WTC11 (cell line): ENCODE measurements around the gene CUTA. TPM values are rescaled to one million over a fixed set of nuclear protein-coding genes. Genes with fewer than 3 reads are reported as not detected.

ENCODE experiments used
- ATF1 ChIP-seq: sonication (generic); formaldehyde crosslinking; IDR thresholded peaks from 2 replicates; pipeline ENCODE4 v1.8.1; 2023; ENCODE audit warnings: mild to moderate bottlenecking, moderate library complexity, missing genetic modification reagents
- E2F5 ChIP-seq: sonication (generic); formaldehyde crosslinking; IDR thresholded peaks from 2 replicates; pipeline ENCODE4 v1.8.1; 2022; ENCODE audit warnings: mild to moderate bottlenecking, moderate library complexity, missing genetic modification reagents
- ELF4 ChIP-seq: sonication (generic); formaldehyde crosslinking; IDR thresholded peaks from 2 replicates; pipeline ENCODE4 v1.8.1; 2022; ENCODE audit warnings: low read depth, mild to moderate bottlenecking, moderate library complexity, missing genetic modification reagents
- EMX1 ChIP-seq: fragments of 250-450 bp; sonication (Bioruptor Pico); IDR thresholded peaks from 2 replicates; pipeline ENCODE4 v1.8.0; 2021; ENCODE audit warnings: mild to moderate bottlenecking
- ESRRA ChIP-seq: sonication (generic); formaldehyde crosslinking; IDR thresholded peaks from 2 replicates; pipeline ENCODE4 v1.8.1; 2022; ENCODE audit warnings: mild to moderate bottlenecking, missing genetic modification reagents, borderline replicate concordance
- ETV6 ChIP-seq: sonication (generic); formaldehyde crosslinking; IDR thresholded peaks from 2 replicates; pipeline ENCODE4 v1.8.1; 2022; ENCODE audit warnings: mild to moderate bottlenecking, missing genetic modification reagents
- HMGA2 ChIP-seq: fragments of 250-450 bp; sonication (Bioruptor Pico); IDR thresholded peaks from 2 replicates; pipeline ENCODE4 v1.4.0; 2021; ENCODE audit warnings: mild to moderate bottlenecking, moderate library complexity
- IRF2 ChIP-seq: sonication (generic); formaldehyde crosslinking; IDR thresholded peaks from 2 replicates; pipeline ENCODE4 v1.8.0; 2022; ENCODE audit warnings: low read depth, missing genetic modification reagents, borderline replicate concordance
- JAZF1 ChIP-seq: fragments of 250-450 bp; sonication (Bioruptor Pico); IDR thresholded peaks from 2 replicates; pipeline ENCODE4 v1.9.0; 2021; ENCODE audit warnings: moderate library complexity, mild to moderate bottlenecking, inconsistent platforms
- JUN ChIP-seq: sonication (generic); formaldehyde crosslinking; IDR thresholded peaks from 2 replicates; pipeline ENCODE4 v1.8.0; 2023; ENCODE audit warnings: mild to moderate bottlenecking, missing genetic modification reagents
- MXD4 ChIP-seq: fragments of 250-450 bp; sonication (Bioruptor Pico); IDR thresholded peaks from 2 replicates; pipeline ENCODE4 v1.8.0; 2021; ENCODE audit warnings: mild to moderate bottlenecking, moderate library complexity, borderline replicate concordance
- NFE2L1 ChIP-seq: sonication (generic); formaldehyde crosslinking; IDR thresholded peaks from 2 replicates; pipeline ENCODE4 v1.8.1; 2023; ENCODE audit warnings: missing genetic modification reagents
- NFYB ChIP-seq: sonication (generic); formaldehyde crosslinking; conservative IDR thresholded peaks from 2 replicates; pipeline ENCODE4 v1.8.0; 2022; ENCODE audit warnings: low read depth, missing genetic modification reagents
- NR1H2 ChIP-seq: sonication (generic); formaldehyde crosslinking; IDR thresholded peaks from 2 replicates; pipeline ENCODE4 v1.9.0; 2021; ENCODE audit warnings: mild to moderate bottlenecking, moderate library complexity, missing genetic modification reagents
- PRRX2 ChIP-seq: fragments of 250-450 bp; sonication (Bioruptor Pico); IDR thresholded peaks from 2 replicates; pipeline ENCODE4 v1.8.0; 2021; ENCODE audit warnings: mild to moderate bottlenecking
- RELA ChIP-seq: sonication (generic); formaldehyde crosslinking; IDR thresholded peaks from 2 replicates; pipeline ENCODE4 v1.8.1; 2022; ENCODE audit warnings: missing genetic modification reagents, mild to moderate bottlenecking, borderline replicate concordance
- SMAD3 ChIP-seq: sonication (generic); formaldehyde crosslinking; IDR thresholded peaks from 2 replicates; pipeline ENCODE4 v1.8.0; 2022; ENCODE audit warnings: missing genetic modification reagents, mild to moderate bottlenecking, borderline replicate concordance
- SP1 ChIP-seq: sonication (generic); formaldehyde crosslinking; conservative IDR thresholded peaks from 2 replicates; pipeline ENCODE4 v1.8.1; 2022; ENCODE audit warnings: missing genetic modification reagents
- TP53 ChIP-seq: sonication (generic); formaldehyde crosslinking; IDR thresholded peaks from 2 replicates; pipeline ENCODE4 v1.8.1; 2023; ENCODE audit warnings: mild to moderate bottlenecking, missing genetic modification reagents
- ZBTB43 ChIP-seq: sonication (generic); formaldehyde crosslinking; IDR thresholded peaks from 2 replicates; pipeline ENCODE4 v1.8.1; 2023; ENCODE audit warnings: mild to moderate bottlenecking, missing genetic modification reagents
- ZNF121 ChIP-seq: sonication (generic); formaldehyde crosslinking; IDR thresholded peaks from 2 replicates; pipeline ENCODE4 v1.8.0; 2023; ENCODE audit warnings: missing genetic modification reagents
- ZNF138 ChIP-seq: sonication (generic); formaldehyde crosslinking; conservative IDR thresholded peaks from 2 replicates; pipeline ENCODE4 v1.8.1; 2022; ENCODE audit warnings: mild to moderate bottlenecking, moderate library complexity, missing genetic modification reagents
- ZNF219 ChIP-seq: sonication (generic); formaldehyde crosslinking; IDR thresholded peaks from 2 replicates; pipeline ENCODE4 v1.8.0; 2023; ENCODE audit warnings: missing genetic modification reagents, mild to moderate bottlenecking, borderline replicate concordance
- ZNF232 ChIP-seq: sonication (generic); formaldehyde crosslinking; IDR thresholded peaks from 2 replicates; pipeline ENCODE4 v1.8.0; 2022; ENCODE audit warnings: mild to moderate bottlenecking, missing genetic modification reagents
- ZNF317 ChIP-seq: sonication (generic); formaldehyde crosslinking; IDR thresholded peaks from 2 replicates; pipeline ENCODE4 v1.8.1; 2023; ENCODE audit warnings: low read depth, mild to moderate bottlenecking, moderate library complexity, missing genetic modification reagents, borderline replicate concordance
- ZNF423 ChIP-seq: fragments of 250-450 bp; sonication (Bioruptor Pico); IDR thresholded peaks from 2 replicates; pipeline ENCODE4 v2.1.2; 2022; ENCODE audit warnings: mild to moderate bottlenecking, moderate library complexity
- ZNF512 ChIP-seq: sonication (generic); formaldehyde crosslinking; IDR thresholded peaks from 2 replicates; pipeline ENCODE4 v1.8.1; 2022; ENCODE audit warnings: missing genetic modification reagents, borderline replicate concordance
- total RNA-seq: library from RNA; stranded (reverse); gene quantifications from 3 replicates; pipeline ENCODE4 v1.2.3, GENCODE V29; 2021
- TF ChIP-seq, protein P1 (sequence below): sonication (generic); formaldehyde crosslinking; IDR thresholded peaks from 2 replicates; pipeline ENCODE4 v1.8.0; 2022; ENCODE audit warnings: mild to moderate bottlenecking, missing genetic modification reagents
- TF ChIP-seq, protein P2 (sequence below): sonication (generic); formaldehyde crosslinking; IDR thresholded peaks from 2 replicates; pipeline ENCODE4 v1.8.1; 2022; ENCODE audit warnings: low read depth, mild to moderate bottlenecking, moderate library complexity, missing genetic modification reagents, borderline replicate concordance
- TF ChIP-seq, protein P3 (sequence below): sonication (generic); formaldehyde crosslinking; IDR thresholded peaks from 2 replicates; pipeline ENCODE4 v1.8.1; 2022; ENCODE audit warnings: low read depth, missing genetic modification reagents, borderline replicate concordance
- TF ChIP-seq, protein P4 (sequence below): fragments of 200-600 bp; IDR thresholded peaks from 2 replicates; pipeline ENCODE4 v1.8.0; 2022; ENCODE audit warnings: antibody characterized with exemption

Gene CUTA
- total RNA-seq, 1 experiment from 2014 or later, result 247 TPM

DNA sequence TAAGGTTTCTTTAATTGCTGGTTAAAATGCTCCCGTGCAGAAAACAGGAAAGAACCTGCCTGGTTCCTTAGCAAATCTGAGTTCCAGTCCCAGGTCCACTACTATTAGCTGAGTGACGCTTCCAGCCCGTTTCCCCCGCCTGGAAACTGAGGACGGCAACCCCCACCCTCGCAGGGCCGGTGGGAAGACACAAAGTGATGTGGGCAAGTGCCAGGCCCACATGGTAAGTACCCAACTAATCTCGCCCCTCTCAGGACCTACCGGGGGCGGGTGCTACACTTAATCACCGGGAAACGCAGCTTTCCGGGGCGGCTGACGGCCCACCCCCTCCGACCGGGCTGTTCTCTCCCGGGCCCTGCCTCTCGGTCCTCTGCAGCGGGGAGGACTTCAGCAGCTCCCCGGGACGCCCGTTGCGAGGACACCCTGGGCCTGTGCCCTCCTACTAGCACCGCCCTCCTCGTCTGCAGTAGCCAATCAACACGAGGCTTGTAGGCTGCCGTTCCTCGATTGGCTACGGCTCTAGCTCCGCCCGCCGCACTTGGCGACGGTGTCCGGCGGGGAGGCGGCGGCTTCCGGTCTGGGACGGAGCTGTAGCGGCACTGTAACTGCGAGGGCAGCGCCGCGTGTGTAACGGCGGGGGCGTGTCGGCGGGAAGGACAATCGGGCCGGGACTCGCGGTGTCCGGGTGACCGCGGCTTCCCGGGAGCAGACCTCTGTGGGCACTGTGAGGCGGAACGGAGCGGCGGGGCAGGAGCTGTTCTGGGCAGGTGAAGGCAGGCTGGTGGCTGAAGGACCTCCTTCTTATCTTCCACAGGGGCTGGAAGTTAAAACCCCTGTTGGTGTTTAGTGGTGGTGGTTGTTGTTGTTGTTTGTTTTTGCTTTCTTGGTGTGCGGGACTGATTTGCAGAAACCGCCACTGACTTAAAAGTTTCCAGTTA lies 36.4 kb upstream of the CUTA start, which contains the start of gene ZBTB9 (continued):
- TF ChIP-seq, protein P1, sequence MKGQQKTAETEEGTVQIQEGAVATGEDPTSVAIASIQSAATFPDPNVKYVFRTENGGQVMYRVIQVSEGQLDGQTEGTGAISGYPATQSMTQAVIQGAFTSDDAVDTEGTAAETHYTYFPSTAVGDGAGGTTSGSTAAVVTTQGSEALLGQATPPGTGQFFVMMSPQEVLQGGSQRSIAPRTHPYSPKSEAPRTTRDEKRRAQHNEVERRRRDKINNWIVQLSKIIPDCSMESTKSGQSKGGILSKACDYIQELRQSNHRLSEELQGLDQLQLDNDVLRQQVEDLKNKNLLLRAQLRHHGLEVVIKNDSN (CRISPR knock-in tag), result no peak; the same call in 1 of the 2 replicates
- TF ChIP-seq NR1H2 (CRISPR knock-in tag) (no peak), NFYB (CRISPR knock-in tag) (peak; percentile 87), ZNF138 (CRISPR knock-in tag) (no peak), ZBTB43 (CRISPR knock-in tag) (no peak), ZNF232 (CRISPR knock-in tag) (peak; percentile 59; the same call in 1 of the 2 replicates), ZNF219 (CRISPR knock-in tag) (no peak), ELF4 (CRISPR knock-in tag) (0 out of 2 replicates have a peak, but pooled peaks have one; percentile 43), JUN (CRISPR knock-in tag) (no peak; the same call in 1 of the 2 replicates), TP53 (CRISPR knock-in tag) (peak; percentile 79; the same call in 1 of the 2 replicates), SP1 (CRISPR knock-in tag) (peak; percentile 97), ZNF512 (CRISPR knock-in tag) (no peak), E2F5 (CRISPR knock-in tag) (no peak; the same call in 1 of the 2 replicates), ATF1 (CRISPR knock-in tag) (no peak), ZNF423 (peak; percentile 40; the same call in 1 of the 2 replicates), HMGA2 (CRISPR knock-in tag) (no peak), MXD4 (CRISPR knock-in tag) (no peak), JAZF1 (CRISPR knock-in tag) (no peak), EMX1 (CRISPR knock-in tag) (peak; percentile 80), ZNF121 (CRISPR knock-in tag) (no peak; the same call in none of the 2 replicates), ESRRA (CRISPR knock-in tag) (peak; percentile 52; the same call in 1 of the 2 replicates), RELA (0 out of 2 replicates have a peak, but pooled peaks have one; percentile 21), SMAD3 (CRISPR knock-in tag) (peak; percentile 38; the same call in 1 of the 2 replicates), ETV6 (peak; percentile 64; the same call in 1 of the 2 replicates), PRRX2 (CRISPR knock-in tag) (peak; percentile 69), IRF2 (CRISPR knock-in tag) (no peak), ZNF317 (no peak), NFE2L1 (no peak; the same call in 1 of the 2 replicates)
- TF ChIP-seq, protein P2, sequence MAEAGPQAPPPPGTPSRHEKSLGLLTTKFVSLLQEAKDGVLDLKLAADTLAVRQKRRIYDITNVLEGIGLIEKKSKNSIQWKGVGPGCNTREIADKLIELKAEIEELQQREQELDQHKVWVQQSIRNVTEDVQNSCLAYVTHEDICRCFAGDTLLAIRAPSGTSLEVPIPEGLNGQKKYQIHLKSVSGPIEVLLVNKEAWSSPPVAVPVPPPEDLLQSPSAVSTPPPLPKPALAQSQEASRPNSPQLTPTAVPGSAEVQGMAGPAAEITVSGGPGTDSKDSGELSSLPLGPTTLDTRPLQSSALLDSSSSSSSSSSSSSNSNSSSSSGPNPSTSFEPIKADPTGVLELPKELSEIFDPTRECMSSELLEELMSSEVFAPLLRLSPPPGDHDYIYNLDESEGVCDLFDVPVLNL (CRISPR knock-in tag), result peak; percentile 21; the same call in 1 of the 2 replicates
- TF ChIP-seq, protein P3, sequence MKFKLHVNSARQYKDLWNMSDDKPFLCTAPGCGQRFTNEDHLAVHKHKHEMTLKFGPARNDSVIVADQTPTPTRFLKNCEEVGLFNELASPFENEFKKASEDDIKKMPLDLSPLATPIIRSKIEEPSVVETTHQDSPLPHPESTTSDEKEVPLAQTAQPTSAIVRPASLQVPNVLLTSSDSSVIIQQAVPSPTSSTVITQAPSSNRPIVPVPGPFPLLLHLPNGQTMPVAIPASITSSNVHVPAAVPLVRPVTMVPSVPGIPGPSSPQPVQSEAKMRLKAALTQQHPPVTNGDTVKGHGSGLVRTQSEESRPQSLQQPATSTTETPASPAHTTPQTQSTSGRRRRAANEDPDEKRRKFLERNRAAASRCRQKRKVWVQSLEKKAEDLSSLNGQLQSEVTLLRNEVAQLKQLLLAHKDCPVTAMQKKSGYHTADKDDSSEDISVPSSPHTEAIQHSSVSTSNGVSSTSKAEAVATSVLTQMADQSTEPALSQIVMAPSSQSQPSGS (CRISPR knock-in tag), result no peak
- TF ChIP-seq, protein P4, sequence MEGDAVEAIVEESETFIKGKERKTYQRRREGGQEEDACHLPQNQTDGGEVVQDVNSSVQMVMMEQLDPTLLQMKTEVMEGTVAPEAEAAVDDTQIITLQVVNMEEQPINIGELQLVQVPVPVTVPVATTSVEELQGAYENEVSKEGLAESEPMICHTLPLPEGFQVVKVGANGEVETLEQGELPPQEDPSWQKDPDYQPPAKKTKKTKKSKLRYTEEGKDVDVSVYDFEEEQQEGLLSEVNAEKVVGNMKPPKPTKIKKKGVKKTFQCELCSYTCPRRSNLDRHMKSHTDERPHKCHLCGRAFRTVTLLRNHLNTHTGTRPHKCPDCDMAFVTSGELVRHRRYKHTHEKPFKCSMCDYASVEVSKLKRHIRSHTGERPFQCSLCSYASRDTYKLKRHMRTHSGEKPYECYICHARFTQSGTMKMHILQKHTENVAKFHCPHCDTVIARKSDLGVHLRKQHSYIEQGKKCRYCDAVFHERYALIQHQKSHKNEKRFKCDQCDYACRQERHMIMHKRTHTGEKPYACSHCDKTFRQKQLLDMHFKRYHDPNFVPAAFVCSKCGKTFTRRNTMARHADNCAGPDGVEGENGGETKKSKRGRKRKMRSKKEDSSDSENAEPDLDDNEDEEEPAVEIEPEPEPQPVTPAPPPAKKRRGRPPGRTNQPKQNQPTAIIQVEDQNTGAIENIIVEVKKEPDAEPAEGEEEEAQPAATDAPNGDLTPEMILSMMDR, result no peak
